Adrenal gland (tissue), 12 donors: Measurements from ENCODE around the gene ATG4D. TPM values are rescaled to one million over a fixed set of nuclear protein-coding genes. Genes with fewer than 3 reads are reported as not detected.

ENCODE experiments used
- DNase-seq, 7 donors: peaks; one replicate each; pipeline ENCODE4 v3.0.0-alpha.2; 2019 to 2020
- H3K27ac ChIP-seq, 5 donors: fragments of 200-600 bp; sonication (generic) in 4 of 5; 1 replicate in 3 of 5; 2 replicates in 2 of 5; pipeline versions ENCODE4 v1.5.1 to v1.8.0; 2016 to 2020; ENCODE audit warnings: mild to moderate bottlenecking in 1 of 5
- H3K27me3 ChIP-seq: fragments of 200-600 bp; 2 replicates; pipeline ENCODE4 v1.8.0; 2021
- H3K36me3 ChIP-seq, 2 donors: fragments of 200-600 bp; replicated peaks in 1 of 2; 1 replicate in 1 of 2; 2 replicates in 1 of 2; pipeline versions ENCODE4 v1.5.1 to v1.8.0; 2018 to 2022
- H3K4me1 ChIP-seq, 2 donors: fragments of 200-600 bp; replicated peaks in 1 of 2; 1 replicate in 1 of 2; 2 replicates in 1 of 2; pipeline versions ENCODE4 v1.5.1 to v1.8.0; 2018 to 2021
- H3K4me3 ChIP-seq, 4 donors: fragments of 200-600 bp; sonication (generic) in 3 of 4; one replicate each; pipeline ENCODE4 v1.5.1; 2016 to 2018
- H3K9me3 ChIP-seq, 3 donors: fragments of 200-600 bp; sonication (generic) in 1 of 3; replicated peaks in 1 of 3; 1 replicate in 2 of 3; 2 replicates in 1 of 3; pipeline versions ENCODE4 v1.5.1 to v1.8.0; 2016 to 2021
- POLR2A ChIP-seq, 2 donors: fragments of 450-650 bp; IDR thresholded peaks; one replicate each; pipeline ENCODE4 v1.6.1; 2017; ENCODE audit warnings: antibody characterized with exemption in 2 of 2, mild to moderate bottlenecking in 2 of 2, moderate library complexity in 1 of 2
- WGBS, 4 donors: extraction: QIAGEN DNeasy Blood & Tissue Kit in 2 of 4; methylation state at CpG; one replicate each; pipeline versions ENCODE4 v1.1.5 to v1.1.7; 2013 to 2017; 5-methylcytosine and 5-hydroxymethylcytosine counted together
- intact Hi-C, 2 donors: fragments of 100-400 bp; cut with DNase I; formaldehyde crosslinking; loops; one replicate each; pipeline versions ENCODE4 v1.14.1 to v1.15.0; 2022 to 2023
- polyA plus RNA-seq, 3 donors: library from polyadenylated mRNA; stranded (reverse); fragments of 200-250 nt in 2 of 3; fragments of 350-450 nt in 1 of 3; fragmentation: Illumina TruSeq in 1 of 3; extraction: RNeasy Lipid Tissue Mini Kit (QIAGEN cat#74804) in 1 of 3; gene quantifications; one replicate each; pipeline ENCODE4 v1.2.3, GENCODE V29; 2013 to 2014
- total RNA-seq, 9 donors: library from RNA; depleted of rRNA in 4 of 9; stranded (reverse); fragments of >200 nt in 4 of 9; fragments of 120-200 nt in 1 of 9; fragmentation: NEBNext Ultra II Directional in 1 of 9; extraction: Animal tissue kit (Norgen Biotek cat#: 25700) in 1 of 9; gene quantifications; one replicate each; pipeline versions ENCODE4 v1.1.0 to v1.2.4, GENCODE V29; 2013 to 2023
- TF ChIP-seq, protein P1 (sequence below), 6 experiments: fragments of 450-650 bp in 4 of 6; fragments of 200-600 bp in 2 of 6; sonication (generic) in 1 of 6; IDR thresholded peaks; 1 replicate in 5 of 6; 2 replicates in 1 of 6; pipeline versions ENCODE4 v1.5.1 to v1.8.0; 2016 to 2021; ENCODE audit warnings: antibody characterized with exemption in 6 of 6, mild to moderate bottlenecking in 2 of 6, moderate library complexity in 1 of 6
- donor health status: healthy with polysubstance abuse.
- donor health status: Bipolar disorder and iron deficiency.
- donor health status: DM: yes; HTN: yes; CAD: no.
- donor health status: DM: no; HTN: no; CAD: no.
- donor health status: DM: no; HTN: no; CAD: no.
- donor health status: DM: yes; HTN: yes; CAD: no.

The ATG4D gene
- total and polyA plus RNA-seq, 12 donors: 7.4 to 93.7 (median 38.5) TPM

DNA sequence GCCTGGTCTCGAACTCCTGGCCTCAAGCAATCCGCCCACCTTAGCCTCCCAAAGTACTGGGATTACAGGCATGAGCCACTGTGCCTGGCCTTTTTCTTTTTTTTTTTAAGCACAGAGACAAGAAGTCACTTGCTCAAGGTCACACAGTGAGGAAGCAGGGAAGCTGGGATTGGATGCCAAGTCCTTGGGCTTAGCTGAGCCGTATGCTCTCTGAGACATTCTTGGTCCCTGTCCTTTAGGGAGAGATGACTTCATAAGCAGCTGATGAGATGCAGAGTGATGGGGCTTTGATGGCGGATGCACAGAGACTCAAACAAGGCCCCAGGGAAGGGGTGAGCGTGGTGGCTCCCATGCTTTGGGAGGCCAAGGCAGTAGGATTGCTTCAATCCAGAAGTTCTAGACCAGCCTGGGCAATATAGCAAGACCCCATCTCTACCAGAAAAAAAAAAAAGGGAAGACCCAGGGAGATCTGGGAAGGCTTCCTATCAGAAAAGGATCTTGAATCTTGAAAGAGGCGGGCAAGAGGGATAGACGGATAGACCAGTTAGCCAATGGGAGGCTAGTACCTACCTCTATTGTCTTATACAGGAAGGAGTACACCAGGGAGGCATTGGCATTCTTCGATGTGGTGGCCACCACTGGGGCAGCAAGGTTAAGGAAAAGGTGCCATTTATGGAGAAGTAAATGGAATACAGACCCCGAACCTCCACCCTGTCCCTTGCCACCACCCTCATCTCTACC lies 39.5 kb downstream of the ATG4D start:
- intact Hi-C loops: loop anchor here (5.0 to 10.0 kb wide), 3 partner anchors 59 to 122 kb away; partner anchors contain the start of gene QTRT1 (in 1 of the 2)
- peaks cover 13% of the 10 kb centered on the region for H3K27me3 ChIP-seq
- H3K36me3 ChIP-seq: no peaks in the 10 kb centered on the region
- H3K27ac ChIP-seq: no peak overlapping the region
- DNase-seq: peak in 6 of 7 donors; percentile 59 to 80 (median 70)
- 63 to 78% (median 71%) methylated on average over 9 of the region's 9 CpGs for WGBS, 4 donors
- H3K9me3 ChIP-seq: no peaks in the 10 kb centered on the region
- peaks cover 0 to 4% of the 10 kb centered on the region in 2 donors for H3K4me1 ChIP-seq
- TF ChIP-seq, protein P1, sequence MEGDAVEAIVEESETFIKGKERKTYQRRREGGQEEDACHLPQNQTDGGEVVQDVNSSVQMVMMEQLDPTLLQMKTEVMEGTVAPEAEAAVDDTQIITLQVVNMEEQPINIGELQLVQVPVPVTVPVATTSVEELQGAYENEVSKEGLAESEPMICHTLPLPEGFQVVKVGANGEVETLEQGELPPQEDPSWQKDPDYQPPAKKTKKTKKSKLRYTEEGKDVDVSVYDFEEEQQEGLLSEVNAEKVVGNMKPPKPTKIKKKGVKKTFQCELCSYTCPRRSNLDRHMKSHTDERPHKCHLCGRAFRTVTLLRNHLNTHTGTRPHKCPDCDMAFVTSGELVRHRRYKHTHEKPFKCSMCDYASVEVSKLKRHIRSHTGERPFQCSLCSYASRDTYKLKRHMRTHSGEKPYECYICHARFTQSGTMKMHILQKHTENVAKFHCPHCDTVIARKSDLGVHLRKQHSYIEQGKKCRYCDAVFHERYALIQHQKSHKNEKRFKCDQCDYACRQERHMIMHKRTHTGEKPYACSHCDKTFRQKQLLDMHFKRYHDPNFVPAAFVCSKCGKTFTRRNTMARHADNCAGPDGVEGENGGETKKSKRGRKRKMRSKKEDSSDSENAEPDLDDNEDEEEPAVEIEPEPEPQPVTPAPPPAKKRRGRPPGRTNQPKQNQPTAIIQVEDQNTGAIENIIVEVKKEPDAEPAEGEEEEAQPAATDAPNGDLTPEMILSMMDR (IDR thresholded peaks at IDR 0.05): no peak
- no peak for TF ChIP-seq POLR2A (IDR thresholded peaks at IDR 0.05)
- H3K4me3 ChIP-seq: no peak overlapping the region

DNA sequence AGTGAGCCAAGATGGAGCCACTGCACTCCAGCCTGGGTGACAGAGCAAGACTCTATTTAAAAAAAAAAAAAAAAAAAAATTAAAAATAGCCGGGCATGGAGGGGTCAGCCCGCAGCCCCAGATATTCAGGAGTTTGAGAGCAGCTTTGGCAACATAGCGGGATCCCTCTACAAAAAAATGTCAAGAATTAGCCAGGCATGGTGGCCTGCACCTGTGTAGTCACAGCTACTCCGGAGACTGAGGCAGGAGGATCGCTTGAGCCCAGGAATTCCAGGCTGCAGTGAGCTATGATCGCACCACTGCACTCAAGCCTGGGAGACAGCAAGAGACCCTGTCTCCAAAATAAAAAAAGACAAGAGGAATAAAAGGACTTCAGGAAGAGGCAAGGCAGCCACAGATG lies 42.7 kb downstream of the ATG4D start:
- no peak overlapping the region for H3K4me3 ChIP-seq
- no peak for DNase-seq
- no peaks in the 10 kb centered on the region for H3K4me1 ChIP-seq
- WGBS, 4 donors: 80 to 92% (median 89%) methylated on average over 6 of the region's 6 CpGs
- no peak overlapping the region for H3K27ac ChIP-seq
- H3K36me3 ChIP-seq: no peaks in the 10 kb centered on the region
- no peak for TF ChIP-seq POLR2A (IDR thresholded peaks at IDR 0.05)
- TF ChIP-seq, protein P1 (IDR thresholded peaks at IDR 0.05): no peak
- no peaks in the 10 kb centered on the region for H3K9me3 ChIP-seq
- intact Hi-C loops: loop anchor here in 1 of 2 donors (10.0 kb wide), 1 partner anchor 118 kb away; the partner anchor contains the start of gene QTRT1
- peaks cover 17% of the 10 kb centered on the region for H3K27me3 ChIP-seq

DNA sequence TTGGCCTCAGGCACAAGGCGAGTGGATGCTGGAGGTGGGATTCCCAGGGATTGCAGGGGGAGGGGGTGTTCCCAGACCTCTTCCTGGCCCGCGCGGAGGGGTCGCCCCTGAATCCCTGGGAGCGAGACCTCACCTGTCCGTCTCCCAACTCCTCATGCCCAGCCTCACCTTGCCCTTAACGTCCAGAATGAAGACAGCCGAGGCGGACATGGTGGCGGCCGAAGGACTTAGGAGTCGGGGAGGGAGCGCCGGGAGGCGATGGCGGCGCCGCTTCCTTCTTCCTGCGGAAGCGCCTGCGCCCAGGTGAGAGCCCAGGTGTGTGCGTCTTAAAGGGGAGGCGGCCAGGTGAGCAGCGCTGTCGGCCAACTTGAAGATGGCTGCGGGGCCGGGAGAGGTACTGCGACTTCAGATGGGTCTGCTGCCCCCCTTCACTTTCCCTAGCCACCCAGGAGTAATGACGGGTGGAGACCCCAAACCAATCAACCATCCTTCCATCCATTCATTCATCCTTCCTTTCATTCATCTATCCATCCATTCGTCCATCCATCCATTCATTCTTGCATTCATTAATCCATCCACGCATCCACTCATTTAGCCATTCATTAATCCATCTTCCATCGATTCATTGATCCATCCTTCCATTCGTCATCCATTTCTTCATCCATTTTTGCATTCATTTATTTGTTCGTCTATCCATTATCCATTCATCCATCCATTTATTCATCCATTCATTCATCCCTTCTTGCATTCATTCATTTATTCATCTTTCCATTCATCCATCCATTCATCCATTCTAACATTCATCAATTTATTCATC lies 43.5 kb downstream of the ATG4D start, which contains the start of gene AP1M2:
TSS of gene AP1M2 (minus strand) at position 291 of the 817 bp plus-strand sequence. CDS start at position 210, 81 bp downstream.
- Histone ChIP-seq H3K27me3 (peaks cover 17% of the 10 kb centered on the region), H3K4me3 (no peak within 1 kb of the TSS), H3K4me1 (no peaks in the 10 kb centered on the region), H3K36me3 (no peaks in the 10 kb centered on the region), H3K9me3 (no peaks in the 10 kb centered on the region), H3K27ac (no peak within 1 kb of the TSS)
- intact Hi-C loops: loop anchor here in 1 of 2 donors (10.0 kb wide), 1 partner anchor 118 kb away; the partner anchor contains the start of gene QTRT1
- WGBS, 4 donors: 21 to 37% (median 21%) methylated on average over 12 to 35 of the region's 35 CpGs
- DNase-seq: no peak
- no peak for TF ChIP-seq POLR2A (IDR thresholded peaks at IDR 0.05)
- TF ChIP-seq, protein P1 (IDR thresholded peaks at IDR 0.05): no peak

DNA sequence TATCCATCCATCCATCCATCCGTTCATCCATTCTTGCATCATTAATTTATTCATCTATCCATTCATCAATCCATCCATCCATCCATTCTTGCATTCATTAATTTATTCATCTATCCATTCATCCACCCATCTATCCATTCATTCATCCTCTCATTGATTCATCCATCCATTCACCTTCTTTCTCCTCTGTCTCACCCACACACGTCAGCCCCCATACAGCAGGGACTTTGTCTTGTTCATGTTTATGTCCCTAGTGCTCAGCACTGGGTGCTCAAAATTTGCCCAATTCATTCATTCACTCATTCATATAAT lies 44.1 kb downstream of the ATG4D start:
- H3K36me3 ChIP-seq: no peaks in the 10 kb centered on the region
- H3K9me3 ChIP-seq: no peaks in the 10 kb centered on the region
- H3K4me3 ChIP-seq: no peak overlapping the region
- H3K4me1 ChIP-seq: no peaks in the 10 kb centered on the region
- WGBS, 4 donors: 73 to 85% (median 78%) methylated on average over 2 of the region's 2 CpGs
- intact Hi-C loops: loop anchor here in 1 of 2 donors (10.0 kb wide), 1 partner anchor 117 kb away; the partner anchor contains the start of gene QTRT1
- no peak overlapping the region for H3K27ac ChIP-seq
- no peak for TF ChIP-seq POLR2A (IDR thresholded peaks at IDR 0.05)
- TF ChIP-seq, protein P1 (IDR thresholded peaks at IDR 0.05): no peak
- no peak for DNase-seq
- peaks cover 17% of the 10 kb centered on the region for H3K27me3 ChIP-seq
